A172 (cell line): ENCODE data around the gene TNFAIP8. TPM values are rescaled to one million over a fixed set of nuclear protein-coding genes. Genes with fewer than 3 reads are reported as not detected.

Experiments used
- DNase-seq: peaks from one replicate; pipeline ENCODE4 v3.0.0-alpha.2; 2015; ENCODE audit warnings: low spot score
- total RNA-seq: library from RNA; depleted of rRNA; stranded (reverse); fragments of >200 nt; shearing (Covaris generic); gene quantifications from 2 replicates; pipeline ENCODE4 v1.2.3, GENCODE V29; 2014

The TNFAIP8 gene
- total RNA-seq, 1 experiment from 2014 or later, result 18.0 TPM

DNA sequence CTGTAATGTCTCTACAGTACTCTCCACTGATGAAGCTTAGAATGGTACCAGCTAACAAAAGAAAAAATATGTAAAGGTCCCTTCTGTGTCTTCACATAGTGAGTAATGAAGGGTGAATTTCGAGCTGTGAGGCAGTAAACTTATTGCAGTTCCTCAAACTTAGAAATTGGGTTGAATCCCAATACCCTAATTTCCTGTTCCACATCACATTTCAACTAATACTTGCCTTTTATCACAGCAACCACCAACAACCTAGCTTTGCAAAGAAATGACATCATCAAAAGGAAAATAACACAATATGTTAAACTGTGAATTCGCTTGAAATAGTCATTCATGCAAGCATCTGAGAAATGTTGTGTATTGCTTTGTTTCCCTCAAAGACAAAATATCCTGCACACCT lies 9.4 kb upstream of the TNFAIP8 start:
- DNase-seq, result no peak

- DNase-seq, result no peak
These were observed 8.2 kb upstream of the TNFAIP8 start for GRCh38 chr5:119347574-119347973.

GRCh38 chr5:119347991-119348390 lies 7.8 kb upstream of the TNFAIP8 start:
- DNase-seq, result no peak

GRCh38 chr5:119353213-119353612 lies 2.6 kb upstream of the TNFAIP8 start:
- DNase-seq, result no peak

DNA sequence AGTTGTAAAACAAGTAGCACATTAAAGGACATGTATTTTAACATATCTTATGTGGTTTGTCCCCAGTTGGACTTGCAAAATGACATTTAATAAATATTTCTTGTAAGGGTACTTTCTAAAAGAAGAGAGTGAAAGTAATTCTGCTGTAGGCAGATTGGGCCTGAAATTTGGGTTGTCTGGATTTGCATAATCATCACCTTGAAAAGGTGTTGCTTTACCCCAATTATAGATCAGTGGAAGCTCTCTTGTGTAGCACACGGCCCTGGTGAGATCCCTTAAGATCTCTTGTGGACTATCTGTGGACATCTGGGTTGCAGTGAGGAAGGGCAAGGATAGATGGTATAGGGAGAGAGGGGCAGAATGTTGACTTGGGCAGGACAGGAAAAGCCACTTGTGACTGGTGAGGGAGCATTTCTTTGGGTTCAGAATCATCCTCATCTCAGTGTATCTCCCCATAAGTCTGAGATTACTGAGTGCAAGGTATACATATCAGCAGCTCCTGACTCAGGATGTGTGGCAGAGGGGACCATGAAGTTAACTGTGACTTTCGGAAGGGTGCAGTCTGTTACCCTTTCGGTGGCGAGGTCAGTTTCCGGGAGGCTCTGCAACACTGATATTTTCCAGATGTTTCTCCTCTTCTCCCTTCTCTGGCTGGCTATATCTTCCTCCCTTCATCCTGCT lies 2.0 kb upstream of the TNFAIP8 start:
- no peak for DNase-seq

DNA sequence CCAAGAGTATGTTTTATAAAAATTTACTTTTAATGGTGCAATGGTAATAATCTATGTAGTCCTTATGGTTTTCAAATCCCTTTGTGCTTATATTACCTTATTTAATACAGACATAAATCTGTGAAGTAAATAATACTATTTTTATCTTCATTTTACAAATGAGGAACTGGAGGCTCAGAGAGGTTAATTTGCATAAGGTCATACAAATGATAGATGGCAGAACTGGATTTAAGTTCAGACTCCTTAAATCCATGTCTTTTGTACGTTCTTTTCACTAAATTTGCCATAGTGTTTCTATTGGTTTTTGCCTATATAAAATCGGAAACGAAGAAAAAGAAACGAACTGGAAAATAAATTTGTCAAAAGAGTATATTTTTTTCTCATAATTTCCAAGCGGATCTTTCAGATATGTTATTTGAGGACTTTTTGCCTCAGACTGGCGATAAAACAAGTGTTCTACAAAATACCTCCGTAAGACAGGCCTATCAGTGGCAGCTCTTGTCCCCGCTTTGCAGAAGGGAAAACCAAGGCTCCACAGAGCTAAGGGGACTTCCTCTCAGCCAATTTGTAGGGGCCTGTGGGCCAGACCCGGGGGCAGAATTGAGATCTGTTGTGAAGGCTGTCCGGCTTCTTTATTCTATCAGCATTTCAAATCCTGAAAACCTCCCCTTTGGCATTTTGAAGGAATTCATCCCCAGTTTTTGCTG lies 1.1 kb upstream of the TNFAIP8 start:
- DNase-seq, result no peak

- no peak for DNase-seq
These were observed 578 bp upstream of the TNFAIP8 start for GRCh38 chr5:119355244-119355638.

GRCh38 chr5:119356612-119357188 lies 881 bp downstream of the TNFAIP8 start:
- DNase-seq, result no peak

- DNase-seq, result no peak
These were observed 1.5 kb downstream of the TNFAIP8 start for GRCh38 chr5:119357270-119357669.

DNA sequence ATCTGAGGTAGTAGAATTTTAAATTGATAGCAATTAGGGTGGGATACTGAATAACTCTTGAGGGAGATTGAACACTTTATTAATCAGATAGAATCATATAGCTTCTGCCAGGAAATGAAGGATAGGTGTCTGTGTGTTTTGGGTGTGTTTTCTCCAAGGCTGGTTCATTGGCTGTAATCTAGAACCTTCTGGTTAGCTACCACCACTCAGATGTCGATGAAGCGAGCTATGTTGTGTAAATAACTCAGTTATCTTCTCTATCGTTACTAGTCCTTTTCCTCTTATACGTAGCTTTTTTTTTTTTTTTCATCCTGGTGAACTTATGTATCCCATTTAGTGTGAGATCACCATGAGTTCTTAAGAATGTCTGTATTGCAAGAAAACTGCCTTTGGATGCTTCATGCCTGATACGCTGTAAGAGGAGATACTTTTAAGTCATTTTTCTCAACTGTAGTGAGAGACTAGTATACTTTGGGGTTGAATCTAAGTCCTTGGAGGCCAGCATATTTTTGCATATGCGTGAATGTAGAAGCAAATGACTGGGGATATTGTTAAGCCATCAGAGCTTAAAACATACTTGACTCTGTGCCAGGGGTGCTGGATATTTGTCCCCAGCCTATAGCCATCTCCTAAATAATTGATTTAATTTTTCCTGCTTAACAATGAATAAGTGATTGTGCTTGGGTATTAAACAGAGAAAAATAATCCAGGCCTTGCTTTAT lies 2.1 kb downstream of the TNFAIP8 start:
- no peak for DNase-seq

- DNase-seq, result no peak
These were observed 2.7 kb downstream of the TNFAIP8 start for GRCh38 chr5:119358530-119358900.

DNA sequence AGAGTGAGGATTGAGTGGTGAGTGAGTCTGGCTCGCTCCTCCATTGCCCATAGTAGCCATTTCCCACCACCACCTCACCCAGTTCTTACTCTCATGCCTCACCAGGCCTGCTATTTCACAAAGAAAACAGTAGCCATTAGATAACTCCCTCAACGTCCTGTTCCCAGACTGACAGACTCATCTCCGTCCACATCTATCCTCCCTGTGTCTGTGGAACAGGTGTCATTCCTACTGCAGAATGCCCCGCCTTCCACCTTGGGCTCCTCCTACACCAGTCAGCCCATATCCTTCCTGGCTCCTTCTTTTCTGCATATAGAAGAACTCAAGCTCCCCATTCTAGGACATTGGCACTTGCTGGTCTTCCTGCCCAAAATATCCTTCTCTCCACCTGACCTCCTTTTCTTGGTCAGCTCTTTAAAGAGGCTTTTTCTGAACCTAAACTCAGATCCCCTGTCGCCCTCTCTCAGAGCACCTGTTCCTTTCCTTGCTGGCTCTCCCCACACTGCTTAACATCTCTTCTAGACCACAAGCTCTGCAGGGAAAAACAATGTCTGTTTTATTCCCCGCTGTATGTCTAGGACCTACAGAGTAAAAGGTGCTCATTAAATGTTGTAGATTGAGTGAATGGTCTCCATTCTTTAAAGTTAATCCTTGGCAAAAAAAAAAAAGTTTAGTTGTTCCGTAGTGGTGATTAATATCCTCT lies 3.2 kb downstream of the TNFAIP8 start:
- no peak for DNase-seq

DNA sequence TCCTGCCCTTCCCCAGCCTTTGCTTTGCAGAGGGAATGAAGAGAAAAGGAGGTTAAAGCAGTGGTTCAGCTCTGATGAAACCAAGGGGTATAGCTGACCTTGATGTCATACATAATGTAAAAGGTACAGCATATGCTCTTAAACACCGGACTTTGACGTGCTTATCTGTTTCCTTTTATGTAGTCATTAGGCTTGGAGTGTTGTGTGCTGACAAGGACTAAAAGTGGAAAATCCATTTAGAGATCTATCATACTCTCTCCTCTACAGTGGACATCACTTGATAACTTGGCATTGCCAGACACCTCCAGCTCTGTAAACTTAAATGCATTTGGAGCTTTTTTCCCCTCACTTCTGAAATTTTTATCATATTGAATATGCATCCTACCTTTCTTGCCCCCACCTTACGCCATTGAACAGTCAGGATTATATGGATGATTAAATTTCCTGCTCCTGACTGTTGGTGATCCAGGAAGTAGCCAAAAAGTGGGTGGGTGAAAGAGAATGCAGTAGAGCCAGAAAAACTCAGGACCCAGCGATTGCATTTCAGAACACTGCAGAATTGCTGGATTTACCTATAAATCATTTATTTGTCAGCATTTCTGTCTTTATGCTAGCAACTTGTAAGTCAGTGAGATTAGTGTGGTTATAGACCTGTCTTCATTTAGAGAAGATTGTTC lies 4.1 kb downstream of the TNFAIP8 start:
- DNase-seq, result no peak

- no peak for DNase-seq
These were observed 5.2 kb downstream of the TNFAIP8 start for GRCh38 chr5:119360905-119361593.

GRCh38 chr5:119361594-119362125 lies 5.8 kb downstream of the TNFAIP8 start:
- DNase-seq, result no peak

DNA sequence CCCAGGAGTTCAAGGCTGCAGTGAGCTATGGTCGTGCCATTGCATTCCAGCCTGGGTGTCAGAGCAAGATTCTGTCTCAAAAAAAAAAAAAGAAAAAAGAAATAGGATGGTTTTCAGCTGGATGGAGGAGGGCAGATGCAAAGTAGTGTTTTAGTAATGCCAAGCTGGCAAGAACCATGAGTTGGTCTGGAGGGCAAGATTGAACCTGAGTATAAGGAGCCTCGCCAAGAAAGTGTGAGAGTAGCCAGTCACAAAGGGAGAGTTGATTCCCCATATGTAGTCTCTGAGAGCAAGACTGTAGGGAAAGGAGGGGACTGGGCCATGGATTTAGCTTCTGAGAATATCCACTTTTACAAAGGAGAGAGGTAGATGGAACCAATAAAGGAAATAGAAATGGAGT lies 6.9 kb downstream of the TNFAIP8 start:
- DNase-seq, result no peak

DNA sequence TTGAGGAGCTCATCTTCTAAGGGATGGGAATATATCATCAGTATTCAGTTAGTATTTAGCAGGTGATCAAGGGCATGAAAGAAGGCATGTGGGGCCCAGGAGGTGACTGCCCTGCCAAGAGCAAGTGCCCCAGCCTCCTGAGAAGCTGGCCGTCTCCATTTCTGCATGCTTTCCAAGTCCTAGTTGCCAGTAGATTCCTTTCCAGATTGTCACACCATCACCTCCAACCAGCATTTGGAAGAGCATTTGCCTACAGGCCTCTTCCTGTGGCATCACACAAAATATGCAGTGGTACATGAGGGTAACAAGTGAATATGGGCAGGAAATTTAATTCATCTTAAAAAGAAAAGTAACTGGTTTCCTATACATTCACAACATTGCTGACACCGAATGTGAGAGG lies 7.5 kb downstream of the TNFAIP8 start:
- no peak for DNase-seq

- no peak for DNase-seq
These were observed 8.1 kb downstream of the TNFAIP8 start for GRCh38 chr5:119363936-119364335.

DNA sequence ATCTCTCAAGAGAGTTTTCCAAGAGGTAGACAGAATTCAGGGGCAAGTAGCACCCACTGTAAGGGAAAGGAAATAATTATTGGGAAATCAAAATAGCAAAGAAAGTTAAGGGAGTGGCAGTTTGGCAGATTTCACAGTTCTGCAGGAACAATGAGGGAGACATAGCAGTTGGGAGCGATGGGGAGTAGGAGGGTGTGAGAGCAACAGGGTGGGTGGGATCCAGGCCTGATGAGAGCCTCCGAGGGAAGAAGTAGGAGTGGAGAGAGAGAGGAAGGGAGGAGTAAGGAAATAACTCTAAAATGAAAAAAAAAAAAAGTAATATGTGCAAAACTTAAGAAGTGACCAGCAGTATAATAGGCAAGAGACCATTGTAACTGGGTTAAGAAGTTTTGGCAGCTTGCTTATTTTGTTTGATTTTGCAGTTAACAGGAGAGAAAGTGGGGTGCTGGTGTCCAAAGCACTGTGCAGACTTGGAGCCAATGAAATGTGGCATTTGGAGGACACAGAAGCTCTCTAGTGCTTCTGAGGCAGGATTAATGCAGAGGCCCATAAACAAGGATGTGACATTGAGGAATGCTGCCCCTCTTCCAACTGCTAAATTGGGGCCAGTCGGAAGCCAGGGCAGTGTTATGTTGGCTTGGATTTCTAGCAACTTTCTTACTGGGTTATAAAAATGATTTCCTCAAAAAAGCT lies 10.2 kb downstream of the TNFAIP8 start:
- no peak for DNase-seq

GRCh38 chr5:119366540-119366881 lies 10.7 kb downstream of the TNFAIP8 start:
- no peak for DNase-seq
